ENCODE results near the gene LY6G6D.
A peak's percentile ranks its signal among the peaks of the same experiment; 100 is the strongest.
"Not testable (repeated sequence)": the region's sequence is repeated elsewhere in the genome, so short reads cannot be mapped to it uniquely, and the experiment has no call there.

The LY6G6D gene

DNA sequence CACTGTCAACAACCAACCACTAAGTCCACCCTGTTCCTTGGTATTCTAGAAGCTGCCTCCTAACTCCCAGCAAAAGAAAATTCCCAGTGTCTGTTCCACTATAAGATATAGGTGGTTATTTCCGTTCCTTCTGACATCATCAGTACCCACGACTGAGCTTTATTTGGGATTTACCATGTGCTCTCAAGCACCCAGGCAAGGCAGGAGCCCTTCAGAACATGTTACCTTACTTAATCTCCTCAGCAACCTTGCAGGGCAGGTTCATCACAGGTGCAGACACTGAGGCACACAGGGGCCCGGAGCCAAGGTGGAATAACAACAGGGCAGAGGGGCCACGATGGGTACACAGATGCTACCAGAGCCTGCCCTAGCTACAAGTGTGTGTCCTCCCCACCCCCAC, 22.8 kb upstream of the LY6G6D start:
- DNase-seq (ENCODE audit: low spot score) = no peak

DNA sequence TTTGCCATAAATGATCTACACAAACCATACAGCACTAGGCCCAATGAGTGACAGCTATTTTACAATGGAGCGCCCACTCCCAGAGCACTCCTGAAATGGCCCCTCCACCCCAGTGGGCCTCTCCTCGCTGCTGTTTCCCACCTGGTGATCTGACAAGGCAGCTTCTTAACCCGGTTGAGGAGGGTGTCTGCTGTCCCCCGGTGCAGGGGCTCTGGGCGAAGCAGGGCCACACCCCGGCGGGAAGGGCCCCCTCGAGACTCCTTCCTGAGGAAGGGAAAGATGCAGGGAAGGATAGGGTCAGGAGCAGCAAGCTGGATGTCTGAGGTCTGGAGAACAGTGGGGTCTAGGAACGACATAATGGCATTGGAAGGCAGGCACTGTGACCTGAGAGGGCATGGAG, 22.3 kb upstream of the LY6G6D start:
- no peak for DNase-seq (ENCODE audit: low spot score)

DNA sequence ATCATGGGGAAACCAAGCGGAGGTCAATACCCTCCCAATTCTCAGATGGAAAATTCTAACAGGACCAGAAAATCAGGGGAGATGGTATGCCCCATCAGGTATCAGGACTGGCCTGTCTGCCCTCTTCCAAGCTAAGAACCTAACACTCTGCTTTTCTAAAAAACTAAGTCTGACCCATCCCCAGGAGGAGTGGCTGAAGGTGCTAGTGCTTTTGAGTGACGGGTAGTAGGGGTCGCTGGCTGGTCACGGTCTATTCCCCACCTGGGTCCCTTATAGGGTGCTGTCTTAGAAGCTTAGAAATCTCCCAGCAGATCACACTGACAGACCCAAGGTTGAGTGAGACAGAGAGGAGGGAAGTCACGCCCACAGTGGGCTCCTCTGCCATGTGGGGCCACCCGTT, 21.6 kb upstream of the LY6G6D start:
- no peak for DNase-seq (ENCODE audit: low spot score)

DNA sequence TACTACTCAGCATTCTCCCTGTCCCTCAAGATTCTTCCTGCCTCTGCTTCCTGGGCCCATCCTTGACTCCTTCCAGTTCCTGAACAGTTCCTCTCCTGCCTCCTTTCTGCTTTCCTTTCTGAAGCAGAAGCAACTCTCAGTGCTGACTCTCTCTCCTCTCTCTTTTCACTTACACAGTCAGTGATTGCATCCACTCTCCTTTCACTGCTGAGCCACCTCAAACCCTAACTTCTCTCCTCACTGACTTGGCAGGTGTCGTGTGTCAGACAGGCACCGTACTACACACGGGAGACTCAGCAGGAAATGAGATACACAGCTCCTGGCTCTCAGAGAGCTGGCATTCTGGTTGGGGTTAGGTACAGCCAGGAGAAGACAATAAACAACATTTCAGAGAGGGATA, 17.6 kb upstream of the LY6G6D start:
- no peak for DNase-seq (ENCODE audit: low spot score)

DNA sequence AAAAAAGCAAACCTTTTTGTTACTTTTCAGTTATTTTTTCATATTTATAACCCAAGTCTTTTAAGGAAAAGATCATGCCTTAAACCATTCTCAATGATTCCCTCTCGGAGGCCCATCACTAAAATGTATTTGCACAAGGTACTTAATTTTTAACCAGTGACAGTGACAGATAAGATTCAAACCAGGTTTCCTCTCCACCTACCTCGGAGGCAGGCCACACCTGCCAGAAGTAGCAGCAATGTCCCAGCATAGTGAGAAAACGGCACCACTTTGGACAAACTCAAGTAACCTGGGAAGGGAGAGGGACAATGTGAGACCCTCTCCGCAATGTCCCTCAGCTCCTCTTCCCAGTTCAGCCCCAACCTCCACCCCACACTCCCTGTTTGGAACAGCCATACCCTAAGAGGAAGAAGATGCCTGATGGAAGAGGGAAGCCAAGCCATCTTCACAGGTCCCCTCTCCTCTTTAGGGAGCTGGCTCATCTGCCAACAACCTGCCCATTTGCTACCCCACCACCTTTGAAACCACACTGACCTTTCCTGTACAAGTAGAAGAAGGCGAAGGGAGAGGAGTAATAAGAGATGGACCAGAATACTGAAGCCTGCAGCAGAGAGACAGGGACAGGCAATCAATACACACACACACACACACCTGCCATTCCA, 14.3 kb upstream of the LY6G6D start:
- DNase-seq (ENCODE audit: low spot score) = no peak

DNA sequence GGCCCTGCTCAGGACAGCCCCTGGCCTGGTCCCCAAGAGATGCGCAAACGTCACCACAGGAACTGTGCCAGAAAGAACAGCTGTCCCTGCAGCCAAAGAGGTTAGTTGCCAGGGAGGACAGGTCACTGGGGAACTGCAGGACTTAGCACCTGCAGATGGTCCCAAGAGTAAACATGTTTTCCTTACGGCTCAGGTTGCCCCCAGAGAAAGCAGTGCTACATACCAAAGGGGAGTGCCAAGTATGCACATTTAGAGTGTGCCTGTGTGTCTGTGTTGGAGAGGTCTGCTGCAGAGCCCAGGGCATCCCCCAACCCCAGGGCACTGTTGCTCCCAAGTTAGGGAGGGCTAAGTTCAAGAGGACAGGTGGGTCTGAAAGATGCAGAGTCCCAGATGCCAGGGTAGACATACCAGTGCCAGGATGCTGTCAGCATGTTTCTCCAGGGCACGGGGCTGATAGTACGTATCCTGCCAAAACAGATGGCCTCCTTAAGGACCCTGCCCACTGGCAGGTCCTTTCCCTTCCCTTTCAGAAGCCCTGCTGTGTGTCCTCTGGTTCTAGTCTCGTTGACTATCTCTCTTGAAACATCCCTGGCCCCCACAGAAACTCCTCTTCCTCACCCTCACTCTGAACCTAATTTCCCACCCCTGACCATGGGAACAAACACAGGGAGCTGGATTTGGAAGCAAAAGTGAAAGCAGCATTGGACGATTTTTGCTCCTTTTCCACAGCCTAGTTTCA, 13.3 kb upstream of the LY6G6D start:
- DNase-seq (ENCODE audit: low spot score) = peak; percentile 54

DNA sequence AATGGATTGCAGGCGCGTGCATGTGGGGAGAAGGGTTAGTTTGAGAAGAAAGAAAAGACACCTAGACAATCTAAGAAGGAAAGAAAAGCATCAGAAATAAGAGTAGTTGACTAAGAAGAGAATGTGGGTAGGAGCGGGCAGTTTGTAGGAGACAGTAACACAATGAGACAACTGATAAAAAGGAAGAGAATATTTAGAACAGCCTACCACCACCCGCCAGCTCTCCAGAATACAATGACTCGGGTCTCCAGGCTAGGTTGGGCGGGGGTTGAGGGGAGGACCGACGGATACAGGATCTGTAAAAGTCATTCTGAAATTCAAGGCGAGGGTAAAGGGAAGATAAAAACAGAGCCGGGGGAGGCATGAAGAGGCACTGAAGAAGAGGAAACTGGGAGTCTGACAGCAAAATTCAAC, 12.7 kb upstream of the LY6G6D start:
- no peak for DNase-seq (ENCODE audit: low spot score)

DNA sequence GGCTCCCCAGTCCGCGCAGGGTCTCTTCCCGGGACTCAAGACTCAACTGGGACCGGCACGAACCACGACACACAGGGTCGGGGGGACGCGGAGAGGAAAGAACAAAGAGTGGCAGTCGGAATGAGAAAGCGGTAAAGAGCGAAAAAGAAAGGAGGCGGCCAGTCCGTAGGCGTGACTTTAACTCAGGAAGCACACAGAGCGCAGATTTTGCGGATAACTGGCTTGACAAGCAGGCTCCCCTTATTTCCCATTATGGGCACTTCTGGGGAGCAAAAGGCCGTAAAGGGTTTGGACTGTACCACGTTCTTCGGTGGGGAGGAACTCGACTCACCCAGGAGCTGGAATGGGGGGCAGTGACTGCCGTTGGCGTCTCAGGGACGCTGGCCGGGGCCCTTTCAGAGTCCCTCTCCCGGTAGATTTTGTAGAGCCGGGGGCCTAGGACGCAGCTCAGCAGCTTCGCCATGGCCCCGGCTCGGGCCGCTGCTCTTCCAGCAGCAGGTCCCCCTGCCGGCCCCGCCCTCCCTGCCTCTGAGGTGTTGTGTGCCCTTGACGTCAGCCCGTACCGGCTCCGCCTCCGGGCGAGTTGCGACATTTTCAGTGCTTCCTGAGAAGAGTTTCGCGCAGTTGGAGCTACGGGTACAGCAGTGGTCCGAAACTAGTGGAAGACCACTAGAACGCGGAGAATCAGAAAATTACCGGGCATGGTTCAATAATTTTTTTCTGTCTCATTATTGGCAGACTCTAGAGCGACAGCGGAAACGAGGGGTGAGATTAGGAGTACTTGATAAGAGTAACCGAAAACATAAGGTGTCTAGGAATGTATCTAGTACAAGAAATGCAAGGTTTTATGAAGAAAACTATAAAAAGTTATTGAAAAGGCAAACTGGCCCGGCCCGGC, 12.1 kb upstream of the LY6G6D start, which contains the start of gene ABHD16A:
ABHD16A (minus strand) TSS at position 506 of the 898 bp plus-strand sequence; CDS start at position 463, 43 bp downstream.
- peak; percentile 97 for DNase-seq (ENCODE audit: low spot score)

DNA sequence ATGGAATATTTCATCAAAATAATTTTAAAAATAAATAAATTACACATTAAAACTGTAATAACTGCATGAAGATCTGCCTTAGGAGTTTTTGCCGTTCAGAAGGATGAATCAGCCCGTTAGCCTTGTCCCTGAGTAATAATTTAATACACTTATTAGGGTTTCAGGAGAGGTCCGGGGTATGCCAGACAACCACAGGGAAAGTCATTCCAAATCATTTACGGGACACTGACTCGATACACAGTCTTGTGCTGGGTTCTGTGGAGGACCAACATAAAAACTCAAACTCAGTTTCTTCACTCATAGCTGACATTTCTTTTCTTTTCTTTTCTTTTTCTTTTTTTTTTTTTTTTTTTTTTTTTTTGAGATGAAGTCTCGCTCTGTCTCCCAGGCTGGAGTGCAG, 9.2 kb upstream of the LY6G6D start:
- no peak for DNase-seq (ENCODE audit: low spot score)

DNA sequence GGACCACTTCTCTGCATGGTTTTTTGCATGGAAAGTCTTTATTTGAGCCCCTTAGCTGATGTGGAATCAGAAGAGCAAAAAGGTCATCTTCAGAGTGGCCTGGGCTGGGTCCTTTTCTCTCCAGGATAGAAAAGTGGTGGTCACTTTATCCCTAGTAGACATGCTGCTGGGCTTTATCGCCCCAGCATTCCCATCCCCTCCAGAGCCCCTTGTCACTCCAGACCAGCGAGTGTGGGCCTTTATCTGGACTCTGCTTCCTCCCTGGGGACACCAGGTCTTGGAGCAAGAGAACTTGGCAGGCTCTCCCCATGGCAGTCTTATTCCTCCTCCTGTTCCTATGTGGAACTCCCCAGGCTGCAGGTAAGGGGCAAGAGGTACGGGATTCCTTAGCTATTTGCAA, 8.5 kb upstream of the LY6G6D start, which contains the start of gene LY6G6F:
LY6G6F (plus strand) TSS at position 268 of the 400 bp plus-strand sequence; CDS start at position 309, 41 bp downstream.
- no peak for DNase-seq (ENCODE audit: low spot score)

DNA sequence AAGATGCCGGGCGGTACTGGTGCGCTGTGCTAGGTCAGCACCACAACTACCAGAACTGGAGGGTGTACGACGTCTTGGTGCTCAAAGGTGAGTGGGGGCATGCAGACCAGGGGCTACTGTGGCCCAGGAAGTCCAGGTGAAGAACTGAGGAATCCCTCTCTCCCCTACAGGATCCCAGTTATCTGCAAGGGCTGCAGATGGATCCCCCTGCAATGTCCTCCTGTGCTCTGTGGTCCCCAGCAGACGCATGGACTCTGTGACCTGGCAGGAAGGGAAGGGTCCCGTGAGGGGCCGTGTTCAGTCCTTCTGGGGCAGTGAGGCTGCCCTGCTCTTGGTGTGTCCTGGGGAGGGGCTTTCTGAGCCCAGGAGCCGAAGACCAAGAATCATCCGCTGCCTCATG, 7.4 kb upstream of the LY6G6D start:
- no peak for DNase-seq (ENCODE audit: low spot score)

DNA sequence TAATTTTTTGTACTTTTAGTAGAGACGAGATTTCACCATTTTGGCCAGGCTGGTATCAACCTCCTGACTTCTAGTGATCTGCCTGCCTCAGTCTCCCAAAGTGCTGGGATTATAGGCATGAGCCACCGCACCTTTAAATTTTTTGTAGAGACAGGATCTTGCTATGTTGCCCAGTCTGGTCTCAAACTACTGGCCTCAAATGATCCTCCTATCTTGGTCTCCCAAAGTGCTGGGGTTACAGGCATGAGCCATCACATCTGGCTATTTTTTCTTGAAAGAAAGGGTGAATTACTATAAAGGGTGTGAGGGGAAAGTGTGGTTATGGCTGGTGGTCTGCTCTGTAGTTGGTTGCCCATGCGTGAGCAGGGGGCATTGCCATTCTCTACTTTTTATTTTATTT, 6.9 kb upstream of the LY6G6D start:
- DNase-seq (ENCODE audit: low spot score) = no peak

DNA sequence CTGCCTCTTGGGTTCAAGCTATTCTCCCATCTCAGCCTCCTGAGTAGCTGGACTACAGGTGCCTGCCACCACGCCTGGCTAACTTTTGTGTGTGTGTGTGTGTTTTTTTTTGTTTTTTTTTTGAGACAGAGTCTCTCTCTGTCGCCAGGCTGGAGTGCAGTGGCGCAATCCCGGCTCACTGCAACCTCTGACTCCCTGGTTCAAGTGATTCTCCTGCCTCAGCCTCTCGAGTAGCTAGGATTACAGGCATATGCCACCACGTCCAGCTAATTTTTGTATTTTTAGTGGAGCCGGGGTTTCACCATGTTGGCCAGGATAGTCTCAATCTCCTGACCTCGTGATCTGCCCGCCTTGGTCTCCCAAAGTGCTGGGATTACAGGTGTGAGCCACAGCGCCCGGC, 6.0 kb upstream of the LY6G6D start:
- DNase-seq (ENCODE audit: low spot score) = not testable (repeated sequence)

DNA sequence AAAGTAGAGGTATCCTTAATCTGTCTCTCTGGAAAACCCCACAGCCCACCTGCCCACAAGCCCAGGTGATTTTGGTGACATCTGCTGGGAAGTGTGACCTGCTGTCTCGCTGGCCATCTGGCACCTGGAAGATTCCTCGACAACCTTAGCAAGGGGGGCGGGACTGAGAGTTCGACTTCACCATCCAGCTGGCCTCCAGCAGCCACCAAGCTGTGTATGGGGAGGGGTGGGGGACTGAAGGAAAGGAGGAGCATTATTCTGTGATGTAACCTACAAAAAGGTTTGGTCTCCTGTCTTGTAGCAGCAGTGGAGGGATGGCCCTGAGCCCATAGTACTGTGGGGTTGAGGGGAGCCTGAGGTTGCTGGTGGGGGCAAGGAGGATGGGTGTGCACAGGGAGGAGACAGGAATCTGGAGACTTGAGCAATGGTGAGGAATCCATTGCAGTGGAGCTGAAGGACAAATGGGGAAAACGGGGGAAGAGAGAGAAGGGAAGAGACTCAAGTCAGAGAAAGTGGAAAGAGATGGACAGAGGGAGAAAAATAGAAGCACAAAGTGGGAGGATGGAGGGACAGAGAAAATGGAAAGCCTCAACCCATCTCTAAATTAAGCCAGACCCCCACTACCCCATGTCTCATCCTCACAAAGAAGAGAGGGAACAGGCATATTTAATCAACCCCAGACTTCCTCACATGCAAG, 4.5 kb upstream of the LY6G6D start:
- no peak for DNase-seq (ENCODE audit: low spot score)

DNA sequence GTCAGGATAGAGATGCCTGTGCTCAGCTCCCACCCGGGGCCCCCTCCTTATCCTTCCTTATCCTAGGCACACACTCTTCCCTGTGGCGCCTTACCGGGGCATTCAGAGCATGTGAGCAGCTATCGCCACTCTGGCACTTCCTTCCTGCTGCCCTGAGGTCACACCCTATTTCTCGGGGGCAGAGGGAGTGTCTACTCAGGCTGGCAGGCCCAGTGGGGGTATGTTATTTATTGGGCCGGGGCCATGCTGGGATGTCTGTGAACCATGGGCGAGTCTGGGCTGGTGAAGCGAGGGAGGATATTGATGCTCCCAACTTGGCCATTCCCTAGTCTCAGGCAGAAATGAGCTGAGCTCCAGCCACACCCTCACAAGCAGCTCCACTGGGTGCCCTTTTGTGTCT, 3.9 kb upstream of the LY6G6D start:
- DNase-seq (ENCODE audit: low spot score) = no peak

DNA sequence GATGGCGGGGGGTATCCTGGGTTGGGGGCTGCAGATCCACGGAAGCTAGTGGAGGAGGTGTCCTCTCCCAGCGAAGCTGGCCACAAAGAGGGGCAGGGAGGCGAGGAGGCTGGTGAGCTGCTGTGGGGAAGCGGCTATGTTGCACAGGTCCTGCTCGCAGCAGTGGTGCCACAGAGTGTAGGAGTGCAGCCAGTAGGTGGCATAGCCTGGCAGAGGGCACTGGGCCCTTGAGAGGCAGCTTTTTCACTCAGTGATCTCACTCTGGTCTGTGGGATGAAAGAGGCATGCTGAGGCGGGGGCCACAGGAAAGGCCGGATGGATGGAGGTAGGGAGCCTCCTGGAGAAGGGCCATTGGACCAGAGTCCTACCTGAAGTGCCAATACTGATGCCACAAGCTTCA, 2.9 kb upstream of the LY6G6D start:
- no peak for DNase-seq (ENCODE audit: low spot score)

DNA sequence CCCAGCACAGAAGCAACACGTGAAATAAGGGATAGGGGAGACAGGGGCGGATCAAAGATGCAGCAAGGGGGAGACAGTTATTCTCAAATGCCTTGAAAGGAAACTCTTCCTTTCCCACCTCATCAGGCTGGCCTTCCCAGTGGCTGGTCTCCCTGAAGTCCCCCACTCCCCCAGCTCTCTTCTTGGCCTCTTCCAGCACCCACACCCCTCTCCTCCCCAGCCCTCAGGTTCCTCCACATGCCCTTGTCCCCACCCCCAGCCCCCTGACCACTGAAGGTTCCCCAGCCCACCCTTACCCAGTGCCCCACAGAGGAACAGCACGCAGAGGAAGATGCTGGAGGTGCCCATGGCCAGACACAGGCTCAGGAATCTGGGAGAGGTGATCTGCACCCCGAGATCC, 1.7 kb upstream of the LY6G6D start:
- DNase-seq (ENCODE audit: low spot score) = no peak

DNA sequence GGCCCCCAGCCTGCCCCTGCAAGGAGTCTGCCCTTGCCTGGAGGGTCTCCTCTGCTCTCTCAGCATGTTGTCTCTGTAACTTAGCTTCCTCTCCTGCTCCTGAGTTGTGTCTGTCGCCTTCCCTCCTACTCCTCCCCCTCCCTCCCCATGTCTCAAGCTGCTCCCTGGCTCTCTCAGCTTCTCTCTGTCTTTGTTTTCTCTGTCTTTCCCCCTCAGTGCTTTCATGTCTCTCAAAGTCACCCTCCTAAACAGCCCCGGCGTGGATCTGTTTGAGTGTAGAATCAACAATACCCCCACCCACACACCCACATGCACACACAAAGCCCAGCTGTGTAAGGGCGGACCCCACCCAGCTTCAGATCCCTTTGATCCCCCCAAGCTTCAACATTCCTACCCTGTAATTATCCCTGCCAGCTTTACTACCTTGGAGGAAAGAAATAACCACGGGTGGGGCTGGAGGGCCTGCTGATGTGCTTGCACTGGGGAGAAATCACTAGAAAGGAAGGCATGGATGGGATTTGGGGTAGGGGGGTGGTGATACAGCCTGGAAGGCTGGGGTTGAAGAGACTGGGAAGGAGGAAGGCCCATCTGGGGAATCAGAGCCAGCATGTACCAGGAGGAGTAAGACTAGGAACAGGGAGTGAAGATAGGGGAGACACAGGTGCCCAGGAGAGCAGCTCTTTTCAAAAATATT, 1.0 kb upstream of the LY6G6D start:
- DNase-seq (ENCODE audit: low spot score) = no peak

DNA sequence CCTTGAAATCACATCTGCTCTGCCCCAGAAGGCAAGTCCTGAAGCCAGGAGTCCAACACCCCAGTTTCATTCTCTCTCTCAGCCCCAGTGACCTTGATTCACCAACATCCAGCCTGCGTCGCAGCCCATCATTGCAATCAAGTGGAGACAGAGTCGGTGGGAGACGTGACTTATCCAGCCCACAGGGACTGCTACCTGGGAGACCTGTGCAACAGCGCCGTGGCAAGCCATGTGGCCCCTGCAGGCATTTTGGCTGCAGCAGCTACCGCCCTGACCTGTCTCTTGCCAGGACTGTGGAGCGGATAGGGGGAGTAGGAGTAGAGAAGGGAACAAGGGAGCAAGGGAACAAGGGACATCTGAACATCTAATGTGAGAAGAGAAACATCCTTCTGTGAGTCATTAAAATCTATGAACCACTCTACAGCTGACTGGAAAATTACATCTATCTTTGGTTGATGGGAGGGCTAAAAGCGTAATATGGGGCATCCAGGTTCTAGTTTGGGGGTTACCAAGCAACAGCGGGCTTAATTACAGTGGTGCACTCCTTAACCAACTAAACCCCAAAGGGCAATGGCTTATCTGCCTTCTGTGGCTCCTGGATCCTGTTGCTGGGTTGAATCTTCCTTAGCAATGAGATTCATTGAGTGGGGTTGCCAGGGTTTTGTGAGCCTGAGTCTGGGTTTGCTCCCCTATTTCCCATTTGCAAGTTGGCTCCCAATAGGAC, 2.5 kb downstream of the LY6G6D start:
- no peak for DNase-seq (ENCODE audit: low spot score)

DNA sequence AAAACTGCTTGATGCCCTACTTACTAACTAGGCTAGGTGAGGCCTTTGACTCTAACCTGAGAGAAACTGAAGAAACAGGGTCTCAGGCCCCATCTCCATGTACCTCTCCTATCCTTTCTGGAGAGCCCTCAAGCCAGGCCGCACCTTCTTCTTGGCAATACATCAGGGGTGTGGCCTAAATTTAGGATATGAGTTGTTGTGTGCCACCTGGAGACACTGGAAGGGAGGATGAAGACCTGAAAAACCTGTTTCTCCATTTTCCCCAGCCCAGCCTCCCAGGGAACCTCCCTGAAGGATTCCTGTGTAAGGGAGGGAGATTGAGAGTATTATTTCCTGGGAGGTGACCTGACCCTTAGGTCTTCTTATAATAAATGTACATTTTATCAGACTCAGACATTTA, 3.1 kb downstream of the LY6G6D start:
- no peak for DNase-seq (ENCODE audit: low spot score)

DNA sequence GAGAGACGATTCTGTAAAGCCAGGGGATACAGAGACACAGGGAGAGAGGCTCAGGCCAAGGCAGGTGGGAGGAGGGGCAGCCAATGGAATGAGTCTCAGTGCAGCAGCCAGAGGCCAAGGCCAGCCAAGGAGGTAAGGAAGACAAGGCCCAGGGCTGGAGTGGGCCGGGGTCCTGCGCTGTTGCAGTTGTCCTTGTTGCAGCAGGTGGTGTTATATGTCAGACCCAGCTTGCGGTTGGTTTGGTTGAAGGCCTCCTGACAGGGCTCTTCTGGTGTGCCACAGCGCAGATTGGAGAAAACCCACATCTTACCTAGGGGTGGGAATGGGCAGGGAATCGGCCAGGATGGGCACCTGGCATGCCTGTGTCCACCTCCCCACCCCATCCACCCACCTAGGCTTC, 3.9 kb downstream of the LY6G6D start:
- DNase-seq (ENCODE audit: low spot score) = no peak
